GM18870 (cell line): Measurements from ENCODE around the gene CARD10.
"Not testable (repeated sequence)": the region's sequence is repeated elsewhere in the genome, so short reads cannot be mapped to it uniquely, and the experiment has no call there.

Experiments used
- ATAC-seq: cut with Tn5 transposase; IDR thresholded peaks from one replicate; pipeline ENCODE4 v1.9.1; 2021; ENCODE audit warnings: moderate library complexity; ENCODE audit not compliant: unreplicated experiment

CARD10 gene

DNA sequence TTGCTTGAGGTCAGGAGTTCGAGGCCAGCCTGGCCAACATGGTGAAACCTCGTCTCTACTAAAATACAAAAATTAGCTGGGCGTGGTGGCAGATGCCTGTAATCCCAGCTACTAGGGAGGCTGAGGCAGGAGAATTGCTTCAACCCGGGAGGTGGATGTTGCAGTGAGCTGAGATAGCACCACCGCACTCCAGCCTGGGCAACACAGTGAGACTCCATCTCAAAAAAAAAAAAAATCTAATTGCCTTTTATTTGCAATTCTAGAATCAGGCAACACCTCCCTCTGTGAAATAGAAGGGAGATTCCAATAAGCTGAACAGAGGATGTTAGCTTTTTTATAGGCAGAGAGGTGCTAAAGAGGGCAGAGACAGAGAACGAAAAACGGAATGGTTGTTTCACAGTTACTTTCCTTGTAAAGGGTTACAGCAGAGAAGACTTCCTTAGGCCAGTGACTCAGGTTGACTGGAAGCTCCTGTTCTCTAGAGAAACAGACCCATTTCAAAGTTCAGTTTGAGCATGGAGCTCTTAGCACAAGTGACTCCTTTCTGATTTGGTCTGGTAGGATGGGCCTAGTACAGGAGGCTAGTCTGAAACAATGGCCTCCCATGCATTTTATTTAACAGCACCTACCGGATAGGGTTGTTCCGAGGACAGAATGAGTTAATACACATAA, 8.0 kb upstream of the CARD10 start:
- not testable (repeated sequence) for ATAC-seq

DNA sequence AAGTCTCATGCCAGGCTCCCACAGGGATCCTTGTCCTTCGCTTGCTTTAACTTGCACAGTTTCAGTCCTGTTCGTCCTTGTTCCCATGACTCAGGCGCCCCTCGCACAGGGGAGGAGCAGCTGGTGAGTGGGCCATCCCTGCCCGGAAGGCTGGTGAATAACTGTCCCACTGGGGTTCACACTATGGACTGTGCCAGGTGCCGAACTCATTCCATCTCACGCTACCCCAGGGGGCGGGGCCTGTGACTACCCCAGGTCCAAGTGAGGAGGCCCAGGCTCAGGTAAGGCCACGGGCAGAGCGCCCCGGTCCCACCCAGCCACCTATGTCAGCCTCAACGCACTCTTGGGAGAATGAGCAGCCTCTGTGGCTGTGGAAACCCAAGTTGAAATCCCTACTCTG, 7.2 kb upstream of the CARD10 start:
- no peak for ATAC-seq

DNA sequence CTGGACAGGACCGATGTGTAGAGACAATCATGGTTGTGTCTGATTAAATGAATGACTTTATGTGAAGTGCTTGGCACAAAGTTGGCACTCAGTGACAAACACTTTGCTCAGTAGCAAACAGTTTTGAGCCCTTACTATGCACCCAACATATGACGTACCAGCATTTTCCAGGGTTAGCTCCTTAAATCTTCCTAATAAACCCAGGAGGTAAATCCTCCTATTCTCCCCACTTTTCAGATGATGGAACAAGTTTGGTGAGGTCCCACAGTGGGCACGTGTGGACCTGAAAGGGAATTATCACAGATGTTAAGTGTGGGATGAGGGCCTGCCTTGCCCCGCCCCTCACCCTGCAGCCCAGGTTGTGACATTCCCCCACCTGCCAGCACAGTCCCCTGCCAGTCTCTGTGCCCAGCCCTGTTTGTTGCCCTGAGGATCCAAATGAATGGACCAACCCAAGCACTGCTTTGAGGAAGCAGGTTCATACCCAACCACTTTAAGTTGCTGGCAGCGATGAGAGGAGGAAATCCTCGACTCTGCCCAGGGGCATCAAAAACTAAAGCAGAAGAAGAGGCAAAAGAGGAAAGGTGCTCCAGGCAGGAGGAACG, 6.6 kb upstream of the CARD10 start:
- ATAC-seq: no peak

DNA sequence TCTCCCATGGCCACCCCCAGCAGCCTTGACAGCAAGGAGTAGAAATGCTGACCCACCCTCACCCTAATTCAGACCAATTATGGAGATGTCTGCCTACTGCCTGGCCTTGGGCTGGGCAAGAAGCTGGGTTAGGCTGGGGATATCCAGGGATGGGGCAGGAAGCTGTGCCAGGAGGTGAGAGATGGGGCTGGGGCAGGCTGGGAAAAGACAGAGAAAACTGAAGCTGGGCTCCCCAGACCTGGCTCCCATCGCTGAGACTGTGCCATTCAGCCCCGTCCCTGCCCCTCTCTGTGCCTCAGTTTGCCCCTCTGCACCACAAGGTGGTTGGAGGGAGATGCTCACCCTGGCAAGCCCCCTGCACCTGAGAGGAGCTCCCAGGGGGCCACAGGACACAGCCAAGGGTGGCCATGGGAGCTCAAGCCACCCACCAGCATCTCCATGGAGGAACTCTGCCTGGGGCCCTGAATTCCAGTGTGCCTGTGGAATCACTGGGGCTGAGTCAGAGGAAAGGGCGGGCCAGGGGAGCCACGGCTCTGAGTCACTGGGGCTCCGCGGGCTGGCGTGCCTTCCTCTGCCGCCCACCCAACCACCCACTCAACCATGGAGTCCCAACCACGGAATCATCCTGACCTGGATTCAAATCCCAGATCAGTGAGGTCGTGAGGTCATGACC, 6.0 kb upstream of the CARD10 start:
- no peak for ATAC-seq

DNA sequence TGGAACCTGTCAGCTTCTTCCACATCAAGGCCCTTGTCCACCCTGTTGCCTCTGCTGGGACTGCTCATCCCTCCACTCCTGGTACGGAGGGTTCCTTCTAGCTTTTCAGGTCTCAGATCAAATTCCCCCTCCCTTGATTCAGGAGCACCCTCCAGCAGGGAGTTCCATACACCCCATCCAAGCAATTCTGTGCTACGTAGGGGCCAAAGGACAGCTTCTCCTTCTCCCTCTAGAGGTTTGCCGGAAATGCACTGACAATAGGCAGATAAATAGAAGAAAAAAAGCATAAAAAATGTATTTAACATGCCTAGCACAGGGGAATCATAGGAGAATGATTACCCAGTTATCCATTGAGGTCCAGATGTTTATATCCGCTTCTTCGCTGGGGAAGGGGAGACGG, 3.3 kb upstream of the CARD10 start:
- no peak for ATAC-seq

DNA sequence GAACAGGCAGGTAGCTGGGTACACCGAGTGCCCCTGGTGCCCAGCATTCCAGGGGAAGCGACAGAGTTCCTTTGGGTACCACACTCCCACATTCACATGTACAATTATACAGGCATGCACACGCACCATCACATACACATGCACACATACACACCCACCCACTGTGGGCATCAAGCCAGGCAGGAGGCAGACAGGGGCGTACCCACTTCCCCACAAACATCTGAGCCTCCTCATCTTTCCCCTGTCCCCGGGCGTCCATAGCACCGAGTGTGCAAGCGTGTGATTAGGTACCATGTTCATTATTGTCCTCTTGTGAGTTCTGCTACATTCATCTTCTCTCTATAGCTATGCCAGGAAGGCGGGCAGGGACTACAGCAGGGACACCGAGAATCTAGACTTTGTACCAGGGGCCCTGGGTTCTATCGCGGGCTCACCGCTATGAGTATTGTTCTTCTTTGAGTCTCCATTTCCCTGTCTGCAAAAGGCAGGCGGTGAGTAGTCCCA, 2.1 kb upstream of the CARD10 start:
- no peak for ATAC-seq

DNA sequence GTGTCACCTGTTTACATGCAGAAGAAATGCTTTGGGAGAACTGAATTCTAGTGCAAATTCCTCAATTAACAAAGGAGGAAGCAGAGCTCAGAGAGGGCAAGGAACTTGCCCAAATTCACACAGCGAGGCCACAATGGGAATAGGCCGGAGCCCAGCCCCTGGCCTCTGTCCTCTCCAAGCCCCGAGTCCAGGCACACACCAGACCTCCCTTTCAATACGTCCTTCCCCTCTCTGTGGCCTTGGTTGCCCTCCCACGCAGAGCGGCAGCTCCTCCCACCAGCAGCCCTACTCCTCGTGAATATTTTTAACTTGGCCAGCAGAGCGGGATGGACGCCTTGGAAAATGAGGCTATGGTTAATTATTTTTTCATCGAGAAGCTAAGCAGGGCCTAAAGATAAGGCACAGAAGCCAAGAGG, 1.6 kb upstream of the CARD10 start:
- ATAC-seq: no peak

DNA sequence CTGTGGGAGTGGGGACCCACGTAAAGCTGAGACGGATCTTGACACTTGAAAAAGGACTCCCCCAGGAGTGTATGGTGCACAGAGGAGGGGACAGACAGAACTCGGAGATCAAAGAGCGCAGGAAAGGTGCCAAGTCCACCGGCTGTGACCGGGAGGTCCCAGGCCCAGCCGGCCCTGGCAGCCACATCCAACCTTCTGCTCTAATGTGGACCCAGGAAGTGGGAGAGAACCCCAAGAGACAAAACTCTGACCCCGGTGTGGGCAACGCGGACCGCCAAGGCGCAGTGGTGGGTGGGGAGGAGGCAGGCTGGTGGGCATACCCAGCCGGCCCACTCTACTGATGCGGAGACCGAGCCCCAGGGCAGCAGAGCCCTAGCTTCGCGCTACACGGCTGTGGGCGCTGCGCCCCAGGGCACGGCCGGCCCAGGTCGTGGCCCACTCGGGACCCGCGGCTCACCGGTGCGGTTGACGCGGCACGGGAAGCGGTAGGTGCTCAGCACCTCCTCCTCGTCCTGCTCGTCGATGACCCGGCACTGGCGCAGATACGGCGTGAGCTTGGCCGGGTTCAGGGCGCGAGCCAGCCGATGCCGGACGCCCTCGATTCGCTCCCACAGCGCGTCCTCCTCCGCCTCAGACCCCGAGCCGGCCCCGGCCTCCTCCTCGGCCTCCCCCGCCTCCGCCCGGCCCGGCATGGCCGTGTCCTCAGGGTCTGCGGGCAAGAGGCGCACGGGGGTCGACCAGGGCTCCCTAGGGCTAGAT, 527 bp downstream of the CARD10 start:
- ATAC-seq: no peak

DNA sequence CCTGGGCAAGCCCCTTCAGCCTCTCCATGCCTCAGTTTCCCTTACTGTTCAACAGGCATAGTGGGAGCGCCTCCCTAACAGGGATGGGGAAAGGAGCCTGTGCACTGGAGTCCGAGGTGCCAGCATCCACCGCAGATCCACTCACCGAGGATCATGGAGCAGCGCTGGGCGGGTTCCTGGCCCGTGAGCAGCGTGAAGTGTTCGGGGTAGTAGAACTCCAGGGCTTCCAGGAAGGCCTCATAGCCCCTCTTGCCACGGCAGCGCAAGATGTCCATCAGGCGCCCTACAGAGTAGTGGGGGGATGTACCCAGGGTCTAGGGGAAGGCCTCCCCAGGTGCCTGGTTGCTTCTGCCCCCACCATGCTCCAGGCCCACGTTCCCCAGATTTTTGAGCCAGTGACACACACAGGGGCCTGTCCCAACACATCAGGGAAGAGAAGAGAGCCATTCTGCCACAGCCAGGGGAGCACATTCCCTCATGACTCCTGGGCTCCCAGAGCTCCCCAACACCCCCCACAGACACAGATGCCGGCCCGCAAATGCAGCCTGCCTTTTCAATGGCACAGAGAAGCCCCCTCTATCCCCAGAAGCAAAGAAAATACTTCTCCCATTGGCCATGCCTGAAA, 1.3 kb downstream of the CARD10 start:
- no peak for ATAC-seq

DNA sequence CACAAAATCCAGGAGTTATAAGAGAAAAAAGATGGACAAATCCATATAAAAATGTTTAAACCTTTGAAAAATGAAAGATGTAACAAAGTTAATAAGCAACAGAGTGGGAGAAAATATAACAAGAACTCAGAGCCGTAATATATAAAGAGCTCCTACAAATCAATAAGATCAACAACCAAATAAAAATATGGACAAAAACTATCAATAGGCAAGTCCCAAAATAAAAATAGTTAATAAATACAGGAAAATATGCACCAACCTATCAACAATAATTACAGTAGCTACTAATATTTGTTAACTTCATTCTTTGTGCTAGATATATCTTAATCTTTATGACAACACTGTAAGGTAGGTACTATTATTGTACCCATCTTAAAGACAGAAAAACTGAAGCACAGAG, 2.8 kb downstream of the CARD10 start:
- no peak for ATAC-seq

DNA sequence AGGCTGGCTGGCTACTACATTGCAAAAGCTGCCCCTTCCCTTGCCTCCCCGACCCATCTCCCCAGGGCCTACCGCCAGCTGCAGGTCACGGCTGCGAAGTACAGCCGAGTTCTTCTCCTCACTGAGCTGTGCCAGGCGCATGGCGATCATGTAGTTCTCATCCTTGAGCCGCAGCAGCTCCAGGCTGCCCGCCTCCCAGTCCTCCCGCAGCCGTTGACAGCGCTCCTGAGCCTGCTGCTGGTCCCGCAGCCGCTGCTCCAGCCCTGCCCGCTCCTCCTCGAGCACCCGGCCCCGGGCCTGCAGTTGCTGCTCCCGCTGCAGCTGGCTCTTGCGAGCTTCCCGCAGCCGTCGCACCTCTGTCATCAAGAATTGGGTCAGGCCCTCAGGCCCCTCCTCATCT, 3.3 kb downstream of the CARD10 start:
- no peak for ATAC-seq

DNA sequence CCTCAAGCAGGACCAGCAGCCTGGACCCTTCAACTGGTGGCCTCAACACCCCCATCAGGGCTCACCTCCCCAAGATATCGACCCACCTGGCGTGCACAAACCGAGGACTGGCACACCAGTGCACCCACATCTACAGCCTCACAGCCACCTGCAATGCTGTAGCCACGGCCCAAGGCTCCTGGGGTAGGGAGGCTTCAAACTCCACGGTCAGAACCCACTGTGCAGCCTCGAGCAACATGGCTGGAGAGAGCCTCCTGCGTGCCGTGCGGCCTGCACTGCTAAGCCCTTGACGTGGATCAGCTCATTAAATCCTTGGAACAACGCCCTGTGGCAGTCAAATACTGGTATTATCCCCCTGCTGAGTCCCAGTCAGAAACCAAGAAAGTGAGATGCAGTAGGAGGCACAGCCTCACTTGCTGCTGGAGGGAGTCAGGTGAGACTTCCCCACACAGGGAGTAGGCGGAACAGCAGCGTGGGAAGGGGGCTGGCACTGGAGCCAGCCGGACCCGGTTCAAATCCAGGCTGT, 4.6 kb downstream of the CARD10 start:
- ATAC-seq: no peak

DNA sequence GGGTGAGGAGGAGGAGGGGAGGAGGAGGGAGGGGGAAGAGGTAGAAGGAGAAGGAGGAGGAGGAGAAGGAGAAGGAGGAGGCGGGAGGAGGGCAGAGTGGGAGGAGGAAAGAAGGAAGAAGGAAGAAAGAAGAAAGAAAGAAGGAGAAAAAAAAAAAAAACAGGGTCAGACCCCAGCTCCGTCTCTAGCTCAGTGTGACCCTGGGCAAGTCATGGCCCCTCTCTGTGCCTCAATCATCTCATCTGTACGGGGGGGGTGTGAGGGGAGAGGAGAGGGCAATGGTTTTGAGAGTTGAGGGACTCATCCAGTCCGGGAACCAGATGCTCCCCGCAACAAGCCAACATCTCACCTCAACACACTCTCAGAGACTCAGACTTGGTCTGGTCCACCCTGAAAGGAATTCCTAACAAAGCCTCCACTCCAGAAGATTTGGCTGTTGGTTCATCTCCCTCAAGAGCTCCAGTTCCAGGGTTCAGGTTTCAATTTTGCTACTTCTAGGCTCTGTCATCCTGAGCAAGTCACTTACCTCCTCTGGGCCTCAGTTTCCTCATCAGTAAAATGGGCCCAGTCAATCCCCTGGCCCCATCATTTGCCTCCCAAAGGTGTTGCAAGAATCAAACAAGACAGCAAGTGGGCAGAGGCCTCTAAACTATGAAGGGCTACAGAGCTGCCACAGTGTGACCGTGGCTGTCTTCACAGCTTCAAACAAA, 7.7 kb downstream of the CARD10 start:
- no peak for ATAC-seq

DNA sequence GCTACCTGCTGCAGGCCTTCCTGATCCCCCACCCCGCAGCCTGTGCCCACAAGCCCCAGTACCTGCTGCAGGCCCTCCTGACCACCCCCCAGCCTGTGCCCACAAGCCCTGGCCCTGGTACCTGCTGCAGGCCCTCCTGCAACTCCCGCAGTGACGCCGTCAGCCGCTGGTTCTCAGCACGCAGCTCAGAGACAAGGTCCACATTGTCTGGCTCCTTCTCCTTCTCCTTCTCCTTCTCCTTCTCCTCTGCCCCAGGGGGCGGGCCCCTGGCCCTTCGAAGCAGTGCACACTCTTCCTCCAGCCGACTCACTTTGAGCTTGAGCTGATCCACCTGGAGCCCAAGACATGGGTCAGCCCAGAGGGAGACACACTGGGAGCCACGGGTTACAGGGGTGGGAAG, 9.1 kb downstream of the CARD10 start:
- no peak for ATAC-seq

DNA sequence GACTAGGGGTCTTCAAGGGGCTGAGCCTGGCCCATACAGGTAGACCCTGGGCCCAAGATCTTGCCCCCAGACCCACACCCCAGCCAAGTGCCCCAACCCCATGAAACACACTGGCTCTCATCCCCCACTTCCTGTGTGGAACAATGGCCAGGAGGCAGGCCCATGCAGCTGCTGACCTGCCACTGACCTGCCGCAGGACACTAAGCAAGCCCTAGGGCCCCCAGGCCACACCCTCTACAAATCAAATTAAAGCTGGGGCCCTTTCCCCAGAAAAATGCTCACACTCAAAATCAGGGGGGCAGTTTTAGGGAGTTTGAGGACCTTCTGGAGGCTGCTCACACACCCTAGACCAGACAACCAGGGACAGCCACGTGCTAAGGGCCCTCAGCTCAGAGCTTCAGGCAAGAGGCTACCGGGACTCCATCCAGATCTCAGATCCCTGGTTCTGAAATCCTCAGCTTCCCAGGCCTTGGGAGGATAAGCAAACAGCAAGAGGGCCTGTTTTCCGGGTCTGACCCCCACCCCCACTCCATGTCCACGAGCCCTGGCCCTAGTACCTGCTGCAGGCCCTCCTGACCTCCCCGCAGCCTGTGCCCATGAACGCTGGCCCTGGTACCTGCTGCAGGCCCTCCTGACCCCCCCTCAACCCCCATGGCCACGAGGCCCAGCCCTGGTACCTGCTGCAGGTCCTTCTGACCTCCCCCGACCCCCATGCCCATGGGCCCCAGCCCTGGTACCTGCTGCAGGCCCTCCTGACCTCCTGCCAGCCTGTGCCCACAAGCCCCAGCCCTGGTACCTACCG, 10.0 kb downstream of the CARD10 start:
- no peak for ATAC-seq

DNA sequence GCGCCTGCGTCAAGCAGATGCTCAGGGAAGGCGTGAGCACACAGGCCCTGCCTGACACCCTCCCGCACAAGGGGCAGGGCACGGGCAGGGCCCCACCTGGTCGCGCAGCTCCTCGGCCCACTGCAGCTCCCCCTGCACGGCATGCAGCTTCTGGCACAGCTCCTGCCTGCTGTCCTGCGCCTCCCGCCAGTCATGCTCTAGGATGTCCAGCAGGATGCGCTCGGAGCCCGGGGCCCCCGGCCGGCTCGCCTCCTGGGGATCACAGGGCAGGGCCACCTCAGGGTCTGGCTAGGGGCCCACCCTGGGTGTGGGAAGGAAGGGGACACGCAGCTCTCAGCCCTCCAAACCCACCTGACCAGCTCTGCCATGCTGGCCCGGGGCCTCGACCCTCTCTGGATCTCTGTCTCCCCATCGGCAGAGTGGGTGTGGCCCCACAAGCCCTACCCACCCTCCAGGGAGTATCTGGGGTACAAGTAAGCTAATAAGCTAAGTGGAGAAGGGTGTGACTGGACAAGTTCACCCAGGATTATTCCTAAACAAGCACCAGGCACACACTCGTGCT, 10.7 kb downstream of the CARD10 start:
- no peak for ATAC-seq

DNA sequence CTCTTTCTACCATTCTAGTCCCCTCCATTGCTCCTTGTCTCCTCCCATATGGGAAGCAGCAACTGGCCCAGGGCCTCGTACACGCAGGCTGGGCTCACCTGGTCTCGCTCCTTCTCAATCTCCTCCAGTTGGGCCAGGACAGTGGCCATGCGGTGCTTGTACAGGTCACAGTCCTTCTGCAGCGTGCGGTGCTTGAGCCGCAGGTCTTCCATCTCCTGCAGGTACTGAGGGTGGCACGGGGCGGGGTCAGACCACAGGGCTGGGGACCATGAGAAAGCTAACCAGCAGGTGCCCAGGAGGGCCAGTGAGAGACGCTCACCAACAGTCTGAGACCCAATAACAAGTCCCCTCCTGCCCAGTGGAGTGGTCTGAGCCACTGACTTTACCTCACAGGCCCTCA, 11.5 kb downstream of the CARD10 start:
- no peak for ATAC-seq

DNA sequence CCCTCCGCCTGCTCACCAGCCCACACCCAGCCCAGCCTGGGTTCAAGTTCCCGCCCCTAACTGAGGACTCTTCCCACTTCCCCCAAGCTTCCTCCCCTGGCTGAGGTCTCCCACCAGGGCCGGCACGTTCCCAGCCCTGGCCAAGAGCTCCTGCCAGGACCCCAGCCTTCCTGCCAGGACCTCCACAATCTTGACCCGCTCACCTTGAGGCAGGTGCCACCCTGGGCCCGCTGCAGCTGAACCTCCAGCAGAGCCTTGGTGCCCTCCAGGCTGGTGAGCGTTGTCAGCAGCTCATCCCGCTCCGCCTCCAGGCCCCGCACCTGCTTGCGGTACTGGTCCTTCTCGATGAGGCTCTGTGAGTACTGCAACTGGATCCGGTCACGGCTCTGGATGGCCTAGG, 13.2 kb downstream of the CARD10 start:
- no peak for ATAC-seq

DNA sequence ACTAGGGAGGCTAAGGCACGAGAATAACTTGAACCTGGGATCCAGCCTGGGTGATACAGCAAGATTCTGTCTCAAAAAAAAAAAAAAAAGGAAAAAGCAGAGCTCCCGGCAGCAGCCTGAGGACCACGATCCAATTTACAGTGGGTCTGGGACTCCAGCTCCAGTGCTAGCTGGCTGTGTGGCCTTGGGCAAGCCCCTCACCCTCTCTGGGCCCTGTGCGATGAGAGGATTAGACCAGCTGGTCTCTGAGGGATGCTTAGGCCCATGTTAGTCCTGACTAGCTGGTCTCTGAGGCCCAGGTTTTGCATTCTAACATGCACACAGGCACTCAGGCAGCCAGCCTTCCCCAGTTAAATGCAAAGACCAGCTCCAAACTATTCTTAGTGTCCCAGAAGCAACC, 13.7 kb downstream of the CARD10 start:
- no peak for ATAC-seq
